GM12878 (cell line): ENCODE measurements around the gene CMTM3. TPM values are rescaled to one million over a fixed set of nuclear protein-coding genes. Genes with fewer than 3 reads are reported as not detected.

Source experiments
- BHLHE40 ChIP-seq, 2 experiments: fragments of 450-650 bp in 1 of 2; IDR thresholded peaks; 2 replicates each; pipeline ENCODE4 v1.6.1; 2011 to 2017; ENCODE audit warnings: low read depth in 2 of 2, borderline replicate concordance in 1 of 2, improper control_type of control experiment in 1 of 2, low read length in 1 of 2, mild to moderate bottlenecking in 1 of 2
- CEBPZ ChIP-seq: fragments of 150-350 bp; IDR thresholded peaks from 2 replicates; pipeline ENCODE4 v1.6.1; 2016; ENCODE audit warnings: low read depth, low read length
- ESRRA ChIP-seq: IDR thresholded peaks from 2 replicates; pipeline ENCODE4 v1.6.1; 2012; ENCODE audit warnings: mild to moderate bottlenecking, low read length, improper control_type of control experiment
- HDGF ChIP-seq: fragments of 450-650 bp; IDR thresholded peaks from 2 replicates; pipeline ENCODE4 v1.6.1; 2016; ENCODE audit warnings: antibody characterized with exemption
- HSF1 ChIP-seq: fragments of 150-350 bp; IDR thresholded peaks from 2 replicates; pipeline ENCODE4 v1.6.1; 2014; ENCODE audit warnings: mild to moderate bottlenecking, low read depth, low read length
- IKZF1 ChIP-seq: fragments of 450-650 bp; conservative IDR thresholded peaks from 2 replicates; pipeline ENCODE4 v1.6.1; 2017; ENCODE audit warnings: antibody characterized with exemption, mild to moderate bottlenecking
- IKZF2 ChIP-seq, 2 experiments: fragments of 450-650 bp; IDR thresholded peaks; 2 replicates each; pipeline ENCODE4 v1.6.1; 2017; ENCODE audit warnings: mild to moderate bottlenecking in 2 of 2, moderate library complexity in 2 of 2
- IRF4 ChIP-seq: IDR thresholded peaks from 2 replicates; pipeline ENCODE4 v1.6.1; 2011; ENCODE audit warnings: low read depth, low read length
- IRF5 ChIP-seq: fragments of 450-650 bp; IDR thresholded peaks from 2 replicates; pipeline ENCODE4 v1.6.1; 2017; ENCODE audit warnings: borderline replicate concordance
- KAT2A ChIP-seq: conservative IDR thresholded peaks from 2 replicates; pipeline ENCODE4 v1.6.1; 2011; ENCODE audit warnings: low read depth, low read length; ENCODE audit not compliant: control insufficient read depth
- MEF2B ChIP-seq: fragments of 450-650 bp; IDR thresholded peaks from 2 replicates; pipeline ENCODE4 v1.6.1; 2018; ENCODE audit warnings: mild to moderate bottlenecking, moderate library complexity; ENCODE audit not compliant: partially characterized antibody, poor library complexity, severe bottlenecking
- MTA2 ChIP-seq: fragments of 450-650 bp; IDR thresholded peaks from 2 replicates; pipeline ENCODE4 v1.6.1; 2016; ENCODE audit warnings: low read depth, mild to moderate bottlenecking, moderate library complexity
- NR2C2 ChIP-seq: IDR thresholded peaks from 2 replicates; pipeline ENCODE4 v1.6.1; 2011; ENCODE audit warnings: borderline replicate concordance, low read depth; ENCODE audit not compliant: control insufficient read depth, insufficient read length
- NR2F1 ChIP-seq: fragments of 450-650 bp; conservative IDR thresholded peaks from 2 replicates; pipeline ENCODE4 v1.6.1; 2017; ENCODE audit warnings: mild to moderate bottlenecking
- PAX8 ChIP-seq: fragments of 450-650 bp; IDR thresholded peaks from 2 replicates; pipeline ENCODE4 v1.6.1; 2017; ENCODE audit warnings: mild to moderate bottlenecking, moderate library complexity
- RUNX3 ChIP-seq: IDR thresholded peaks from 2 replicates; pipeline ENCODE4 v1.6.1; 2012; ENCODE audit warnings: low read length, inconsistent platforms
- USF1 ChIP-seq: IDR thresholded peaks from 2 replicates; pipeline ENCODE4 v1.6.1; 2011; ENCODE audit warnings: borderline replicate concordance, low read depth, mild to moderate bottlenecking, moderate library complexity, mixed read lengths, low read length; ENCODE audit not compliant: insufficient read depth; ENCODE audit errors: extremely low read length
- ZBTB11 ChIP-seq: fragments of 450-650 bp; formaldehyde crosslinking; IDR thresholded peaks from 2 replicates; pipeline ENCODE4 v1.5.0; 2022; ENCODE audit warnings: mild to moderate bottlenecking, missing genetic modification characterization
- ZNF622 ChIP-seq: fragments of 450-650 bp; IDR thresholded peaks from 2 replicates; pipeline ENCODE4 v1.6.1; 2017; ENCODE audit warnings: mild to moderate bottlenecking, inconsistent platforms
- polyA plus RNA-seq, 11 experiments: library from polyadenylated mRNA; depleted of rRNA in 4 of 11; unstranded in 6 of 11; stranded (reverse) in 5 of 11; fragments of >200 nt; fragmentation: Nextera tagmentation in 4 of 11; fragmentation: Illumina TruSeq in 1 of 11; extraction: Ambion mirVana in 4 of 11; extraction: Trizol in 1 of 11; gene quantifications; 1 replicate in 1 of 11; 2 replicates in 10 of 11; pipeline versions ENCODE4 v1.2.1 to v1.2.3, GENCODE V29; 2011 to 2016; ENCODE audit warnings: inconsistent platforms in 2 of 11, missing spikeins in 2 of 11, low read depth in 1 of 11
- total RNA-seq, 4 experiments: library from RNA; depleted of rRNA in 3 of 4; stranded (reverse); fragments of >200 nt in 3 of 4; fragmentation: Illumina TruSeq in 1 of 4; extraction: Trizol in 1 of 4; gene quantifications; 2 replicates each; pipeline versions ENCODE4 v1.2.1 to v1.2.3, GENCODE V29; 2013 to 2021

Gene CMTM3
- total and polyA plus RNA-seq, 10 of the 15 experiments (the other 5 are each of a cell fraction or from before 2014, with no cell fraction given), result 5.4 to 47.4 (median 28.6) TPM

- TF ChIP-seq ZBTB11 (CRISPR knock-in tag) (no peak), NR2C2 (no peak), MEF2B (peak; percentile 94), HSF1 (no peak), BHLHE40 (IDR thresholded peaks at IDR 0.05; ENCODE audit: borderline replicate concordance in 1 of 2, low read depth in 2 of 2, low read length in 1 of 2) (peak in 1 of 2 experiments; percentile 25; a peak in 1 of 4 replicates), ZNF622 (no peak), IRF4 (no peak), CEBPZ (no peak), IKZF2 (IDR thresholded peaks at IDR 0.05) (peak; percentile 66 to 72), IRF5 (no peak), USF1 (no peak), HDGF (no peak), NR2F1 (0 out of 2 replicates have a peak, but pooled peaks have one; percentile 32), MTA2 (peak; percentile 61), KAT2A (no peak), ESRRA (no peak), IKZF1 (peak; percentile 87), RUNX3 (peak; percentile 84), PAX8 (no peak)
Observed at GRCh38 chr16:66605979-66606751, 1.7 kb downstream of the CMTM3 start (continued).
